Activated CD4-positive, alpha-beta T cell treated with anti-CD3 and anti-CD28 coated beads, Interleukin-2, Interleukin-4, amounts not matched to agents 100 ng/mL and 50 ng/mL, durations not matched to agents 16 hours and 8 hours (primary cell): Measurements from ENCODE around the gene ABCB11.
"Not testable (repeated sequence)": the region's sequence is repeated elsewhere in the genome, so short reads cannot be mapped to it uniquely, and the experiment has no call there.

Experiments
- DNase-seq: peaks from one replicate; pipeline ENCODE4 v3.0.0-alpha.2; 2020; ENCODE audit warnings: low spot score

ABCB11 gene

GRCh38 chr2:168890006-168890782, 140.9 kb downstream of the ABCB11 start, which contains the start of gene SPC25:
Gene SPC25, minus strand, starts transcription at chr2:168890430. Its CDS starts 911 bp downstream, at chr2:168889519.
- peak; percentile 95 for DNase-seq

GRCh38 chr2:168889635-168890005, 141.5 kb downstream of the ABCB11 start:
- DNase-seq = no peak

- no peak for DNase-seq
Observed at GRCh38 chr2:168884975-168885374, 146.1 kb downstream of the ABCB11 start.

GRCh38 chr2:168882163-168882562, 149.0 kb downstream of the ABCB11 start:
- not testable (repeated sequence) for DNase-seq

DNA sequence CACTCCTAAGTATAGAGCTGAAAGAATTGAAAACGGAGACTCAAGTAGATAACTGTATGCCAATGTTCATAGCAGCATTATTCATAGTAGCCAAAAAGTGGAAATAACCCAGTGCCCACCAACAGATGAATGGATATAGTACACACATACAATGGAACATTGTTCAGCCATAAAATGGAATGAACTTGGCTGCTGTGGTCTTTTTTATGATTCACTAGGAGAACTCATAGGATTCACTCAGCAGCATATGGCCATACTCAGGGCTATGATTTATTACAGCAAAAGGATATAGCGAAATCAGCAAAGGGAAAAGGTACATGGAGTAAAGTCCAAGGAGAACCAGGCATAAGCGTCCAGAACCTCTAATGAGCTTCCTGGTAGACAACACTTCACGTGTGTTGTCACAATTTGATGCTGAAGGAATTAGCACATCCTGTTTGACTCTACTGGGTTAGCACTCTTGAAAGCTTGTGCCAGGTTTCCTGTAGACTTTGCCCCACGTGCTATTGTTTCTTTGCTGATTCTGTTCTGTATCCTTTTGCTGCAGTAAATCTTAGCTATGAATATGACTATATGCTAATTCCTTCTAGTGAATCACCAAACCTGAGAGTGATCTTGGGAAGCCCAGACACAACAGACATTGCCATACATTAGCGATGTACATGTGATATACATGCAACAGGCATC, 156.6 kb downstream of the ABCB11 start:
- DNase-seq = no peak

GRCh38 chr2:168870824-168871223, 160.3 kb downstream of the ABCB11 start:
- not testable (repeated sequence) for DNase-seq
